Right kidney (tissue), 1 donor: Measurements from ENCODE around the gene NOM1.

Experiments used
- DNase-seq: peaks from one replicate; pipeline ENCODE4 v3.0.0-alpha.2; 2016

Gene NOM1

DNA sequence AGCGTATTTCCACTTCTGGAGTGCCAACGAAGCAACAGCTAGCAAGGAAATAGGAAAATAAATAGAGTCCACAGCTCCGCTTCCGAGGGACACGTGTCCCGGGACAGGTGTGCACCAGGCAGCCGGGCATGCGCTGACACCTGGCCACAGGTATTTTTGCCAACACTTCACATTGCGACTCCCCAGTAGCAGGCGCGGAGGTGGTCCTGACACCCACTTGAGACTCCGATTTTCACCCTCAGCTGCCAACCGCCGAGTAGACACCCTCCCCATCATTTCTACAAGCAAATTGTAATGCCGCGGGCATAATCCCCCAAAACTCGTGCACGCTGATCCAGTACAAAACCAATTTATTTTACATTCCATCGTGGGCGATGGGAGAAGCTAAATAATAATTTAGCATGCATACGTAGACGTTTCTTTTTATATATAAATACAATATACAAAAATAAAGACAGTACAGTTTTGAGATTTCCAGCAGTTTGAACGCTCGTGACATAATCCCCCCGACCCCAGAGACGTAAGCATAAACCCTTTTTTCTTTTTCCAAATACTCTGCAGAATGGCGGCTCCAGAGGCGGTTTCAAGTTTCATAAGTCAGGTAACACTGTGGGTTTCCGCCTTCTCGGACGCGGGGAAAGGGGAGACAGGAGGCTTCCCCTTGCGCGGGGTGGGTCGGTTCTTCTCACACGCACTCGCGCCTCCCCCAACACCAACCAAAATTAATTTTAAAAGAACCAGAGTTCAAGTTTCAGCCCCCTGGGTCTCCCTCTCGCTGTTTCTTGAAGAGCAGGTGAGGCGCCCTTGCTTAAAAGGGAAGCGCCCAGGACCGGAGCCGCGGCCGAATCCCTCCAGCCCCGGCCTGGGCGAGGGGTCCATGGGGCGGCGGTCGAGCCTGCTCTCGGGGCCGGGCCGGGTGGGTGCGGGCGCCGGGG, 55.3 kb downstream of the NOM1 start:
- peak; percentile 50 for DNase-seq

DNA sequence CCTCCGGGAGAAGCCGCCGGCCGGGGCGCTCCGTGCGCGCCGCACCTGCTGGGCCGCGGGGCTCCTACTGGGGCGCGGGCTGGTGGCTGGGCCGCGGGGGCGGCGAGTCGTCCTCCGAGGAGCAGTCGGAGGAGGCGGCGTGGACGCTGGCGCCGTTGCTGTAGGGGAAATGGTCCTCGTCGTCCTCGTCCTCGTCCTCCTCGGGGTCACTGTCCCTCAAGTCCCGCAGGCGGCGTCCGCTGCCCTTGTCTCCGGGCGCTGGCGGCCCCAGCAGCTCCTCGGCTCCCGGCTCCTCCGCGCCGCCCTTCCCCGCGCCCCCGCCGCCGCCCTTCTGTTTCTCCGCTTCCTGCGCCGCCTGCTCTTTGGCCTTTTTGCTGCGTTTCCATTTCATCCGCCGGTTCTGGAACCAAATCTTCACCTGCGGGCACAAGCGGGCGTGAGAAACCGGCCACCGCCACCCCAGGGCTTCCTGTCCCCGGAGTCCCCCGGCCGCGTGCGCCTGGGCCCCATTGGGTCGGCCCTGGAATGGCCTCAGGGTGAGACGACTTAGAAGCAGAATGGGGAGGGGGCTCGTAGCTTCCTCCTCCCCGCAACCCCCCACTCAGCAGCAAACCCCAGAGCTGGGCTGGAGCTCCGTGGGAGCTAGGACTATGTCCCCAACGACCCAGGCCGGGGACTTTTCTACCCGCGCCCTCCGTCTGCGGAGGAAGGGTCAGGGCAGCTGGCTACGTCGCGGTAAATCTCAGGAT, 56.1 kb downstream of the NOM1 start:
- DNase-seq: peak; percentile 42

DNA sequence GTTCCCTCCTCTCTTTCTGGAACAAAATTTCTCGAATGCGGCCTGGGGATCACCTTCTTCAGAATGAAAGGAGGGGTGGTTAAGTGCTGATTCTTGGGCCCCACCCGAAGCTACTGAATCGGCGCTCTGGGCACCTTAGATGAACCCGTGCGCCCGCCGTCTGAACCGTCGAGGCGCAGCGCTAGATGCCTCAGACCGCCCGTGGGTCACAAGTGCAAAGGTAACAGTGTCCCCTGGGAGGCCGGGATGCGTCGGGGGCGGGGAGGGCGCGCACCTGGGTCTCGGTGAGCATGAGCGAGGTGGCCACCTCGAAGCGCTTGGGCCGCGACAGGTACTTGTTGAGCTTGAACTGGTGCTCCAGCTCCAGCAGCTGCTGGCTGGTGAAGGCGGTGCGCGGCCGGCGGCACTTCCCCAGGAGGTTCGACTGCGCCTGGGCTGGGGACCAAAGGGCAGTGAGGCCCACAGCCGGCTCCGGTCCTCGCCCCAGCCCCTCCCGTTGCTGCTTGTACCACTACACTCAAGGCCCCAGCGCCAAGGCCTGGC, 56.8 kb downstream of the NOM1 start:
- peak; percentile 36 for DNase-seq

DNA sequence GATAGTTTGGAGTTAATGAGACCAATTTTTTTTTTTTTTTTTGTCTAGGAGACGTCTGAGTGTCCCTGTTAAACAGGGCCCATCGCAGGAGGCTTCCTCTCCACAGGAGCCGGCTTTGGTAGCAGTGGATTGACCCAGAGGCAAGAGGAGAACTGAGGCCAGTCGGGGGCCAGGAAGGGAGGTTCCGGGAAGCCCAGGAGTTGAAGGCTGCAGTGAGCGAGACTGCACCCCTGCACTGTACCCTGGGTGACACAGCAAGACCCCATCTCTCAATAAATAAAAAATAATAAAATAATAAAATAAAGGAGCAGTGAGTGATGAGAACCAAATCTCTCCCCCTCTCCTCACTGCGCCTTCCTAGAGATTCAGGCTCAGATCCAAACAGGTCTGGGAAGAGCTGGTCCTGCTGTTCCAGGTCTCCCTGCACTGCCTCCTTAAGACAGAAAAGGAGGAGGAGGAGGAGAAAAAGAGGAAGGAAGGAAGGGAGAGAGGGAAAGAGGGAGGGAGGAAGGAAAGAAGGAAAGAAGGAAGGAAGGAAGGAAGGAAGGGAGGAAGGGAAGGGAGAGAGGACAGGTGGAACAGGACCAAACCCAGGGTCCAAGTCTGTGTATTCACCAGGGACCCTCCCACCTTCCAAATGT, 57.4 kb downstream of the NOM1 start:
- DNase-seq: no peak

DNA sequence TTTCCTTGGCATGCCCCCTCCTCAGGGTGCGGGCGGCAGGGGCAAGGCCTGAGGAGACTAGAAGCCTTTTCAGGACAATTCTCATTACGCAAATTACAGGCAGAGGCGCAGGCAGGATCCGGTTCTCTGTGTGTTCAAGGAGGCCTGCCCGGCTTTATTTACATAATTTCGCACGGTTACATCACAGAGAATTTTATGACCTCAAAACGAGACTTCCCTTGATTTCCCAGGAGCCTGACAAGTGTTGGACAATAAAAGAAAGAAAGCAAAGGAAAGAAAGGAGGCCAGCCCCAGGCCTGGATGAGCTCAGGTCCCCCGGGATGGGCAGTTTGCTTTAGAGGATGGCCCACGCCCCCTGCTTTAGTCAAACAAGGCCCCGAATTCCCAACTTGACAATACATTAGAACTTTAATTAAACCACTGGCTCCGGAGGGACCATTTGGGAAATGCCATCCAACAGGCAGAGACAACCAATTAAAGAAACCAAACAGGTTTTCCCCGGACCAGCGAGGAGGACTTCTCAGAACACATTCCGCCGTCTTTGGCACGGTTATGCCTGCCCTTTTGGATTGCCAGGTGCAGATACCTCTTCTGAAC, 58.1 kb downstream of the NOM1 start:
- no peak for DNase-seq

DNA sequence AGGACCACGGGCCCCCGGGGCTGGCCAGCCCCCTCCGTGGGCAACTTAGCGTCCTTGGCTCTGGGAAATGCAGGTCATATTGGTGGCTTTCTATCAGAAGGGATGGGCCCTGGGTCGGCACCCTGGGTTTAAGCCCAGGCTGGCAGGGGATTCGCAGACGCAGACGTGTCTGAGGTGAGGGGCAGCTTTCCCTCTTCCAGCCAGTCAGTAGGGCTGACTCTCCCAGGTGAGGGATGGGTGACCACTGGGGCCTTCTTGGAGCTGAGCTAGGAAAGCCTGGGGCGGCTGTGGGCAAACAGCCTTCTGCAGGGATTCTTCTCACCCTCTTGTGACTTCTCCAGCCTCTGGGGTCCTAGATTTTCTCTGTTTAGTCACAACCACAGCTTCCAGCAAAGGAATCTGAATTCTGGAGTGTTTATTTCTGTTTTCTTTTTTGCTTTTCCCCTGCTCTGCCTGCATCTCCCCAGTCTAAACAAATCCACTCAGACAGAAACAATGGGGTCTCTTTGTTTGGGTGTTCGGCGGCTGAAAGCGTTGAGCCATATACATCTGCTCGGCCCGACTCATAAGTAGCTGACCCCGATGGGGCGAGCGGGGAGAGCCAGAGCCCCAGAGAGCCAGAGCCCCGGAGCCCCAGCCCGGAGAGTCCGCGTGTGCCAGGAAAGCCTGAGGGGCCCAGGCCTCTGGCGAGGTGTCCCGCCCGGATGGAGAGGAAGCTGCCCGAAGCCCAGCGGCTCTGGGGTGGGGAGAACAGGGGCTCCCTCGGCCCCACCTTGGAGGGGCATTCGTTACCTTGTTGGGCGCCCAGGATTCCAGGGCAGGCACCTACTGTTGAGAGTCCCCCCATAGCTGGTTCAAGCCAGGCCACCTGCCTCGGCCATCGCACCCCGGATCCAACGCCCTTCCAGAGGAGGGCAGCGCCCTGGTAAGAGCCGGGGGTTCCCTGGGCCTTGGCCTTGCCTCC, 59.0 kb downstream of the NOM1 start:
- peak; percentile 31 for DNase-seq

DNA sequence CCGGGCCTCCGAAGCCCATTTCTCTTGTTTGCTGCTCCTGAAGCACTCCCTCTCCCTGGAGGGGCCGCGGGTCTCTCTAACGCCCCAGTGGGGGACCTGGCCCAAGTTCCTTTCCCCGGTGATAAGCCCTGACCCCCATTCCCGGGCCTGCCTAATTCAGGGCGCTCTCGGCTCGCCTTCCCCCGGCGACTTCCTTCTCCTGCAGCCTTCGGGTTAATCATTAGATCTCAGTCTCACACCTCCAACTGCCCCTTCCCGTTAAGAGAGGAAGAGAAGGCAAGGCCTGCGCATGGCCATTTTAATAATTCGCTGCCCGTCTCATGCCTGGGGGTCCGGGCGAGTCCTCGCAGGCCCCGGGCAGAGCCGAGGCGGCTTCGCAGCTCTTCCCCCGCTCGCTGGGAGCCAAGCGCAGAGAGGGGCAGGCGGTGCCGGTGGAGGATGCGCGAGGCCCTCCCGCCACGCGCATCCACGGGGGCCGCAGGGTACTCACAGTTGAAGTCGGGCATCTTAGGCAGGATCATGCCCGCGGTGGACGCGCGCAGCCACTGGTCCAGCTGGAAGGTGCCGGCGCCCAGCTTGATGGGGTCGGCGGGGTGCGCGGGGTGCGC, 59.8 kb downstream of the NOM1 start:
- peak; percentile 67 for DNase-seq

DNA sequence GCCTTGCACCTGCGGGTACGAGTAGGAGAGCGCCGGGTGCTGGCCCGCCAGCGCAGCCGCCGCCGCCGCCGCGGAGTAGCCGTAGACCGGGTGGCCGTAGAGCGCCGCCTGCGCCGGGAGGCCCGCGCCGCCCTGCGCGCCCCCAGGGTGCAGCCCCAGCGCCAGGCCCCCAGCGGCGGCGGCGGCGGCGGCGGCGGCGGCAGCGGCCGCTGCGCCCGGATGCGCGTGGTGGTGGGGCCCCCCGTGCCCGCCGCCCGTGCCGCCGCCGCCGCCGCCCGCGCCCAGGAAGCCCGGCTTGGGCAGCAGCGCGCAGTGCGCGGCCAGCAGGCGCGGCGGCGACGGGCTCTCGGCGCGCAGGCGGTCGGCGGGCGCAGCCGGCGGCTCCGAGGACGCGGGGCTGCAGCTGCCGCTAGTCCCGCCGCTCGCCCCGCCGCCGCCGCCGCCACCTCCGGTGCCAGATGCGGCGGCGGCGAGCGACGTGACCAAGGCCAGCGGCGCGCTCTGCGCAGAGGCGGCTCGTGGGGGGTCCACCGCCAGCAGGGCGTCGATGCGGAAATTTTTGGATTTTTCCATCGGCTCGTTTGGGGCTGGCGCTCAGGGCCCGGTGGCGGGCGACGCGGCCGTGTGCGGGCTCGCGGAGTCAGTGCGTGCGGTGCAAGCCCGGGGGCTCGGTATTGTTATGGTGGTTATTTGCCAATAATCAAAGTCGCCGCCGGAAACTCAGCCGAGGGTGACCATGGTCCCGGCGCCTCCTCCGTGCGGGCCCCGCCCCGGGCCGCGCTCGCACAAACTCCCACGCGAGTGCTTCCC, 60.5 kb downstream of the NOM1 start:
- peak; percentile 83 for DNase-seq

DNA sequence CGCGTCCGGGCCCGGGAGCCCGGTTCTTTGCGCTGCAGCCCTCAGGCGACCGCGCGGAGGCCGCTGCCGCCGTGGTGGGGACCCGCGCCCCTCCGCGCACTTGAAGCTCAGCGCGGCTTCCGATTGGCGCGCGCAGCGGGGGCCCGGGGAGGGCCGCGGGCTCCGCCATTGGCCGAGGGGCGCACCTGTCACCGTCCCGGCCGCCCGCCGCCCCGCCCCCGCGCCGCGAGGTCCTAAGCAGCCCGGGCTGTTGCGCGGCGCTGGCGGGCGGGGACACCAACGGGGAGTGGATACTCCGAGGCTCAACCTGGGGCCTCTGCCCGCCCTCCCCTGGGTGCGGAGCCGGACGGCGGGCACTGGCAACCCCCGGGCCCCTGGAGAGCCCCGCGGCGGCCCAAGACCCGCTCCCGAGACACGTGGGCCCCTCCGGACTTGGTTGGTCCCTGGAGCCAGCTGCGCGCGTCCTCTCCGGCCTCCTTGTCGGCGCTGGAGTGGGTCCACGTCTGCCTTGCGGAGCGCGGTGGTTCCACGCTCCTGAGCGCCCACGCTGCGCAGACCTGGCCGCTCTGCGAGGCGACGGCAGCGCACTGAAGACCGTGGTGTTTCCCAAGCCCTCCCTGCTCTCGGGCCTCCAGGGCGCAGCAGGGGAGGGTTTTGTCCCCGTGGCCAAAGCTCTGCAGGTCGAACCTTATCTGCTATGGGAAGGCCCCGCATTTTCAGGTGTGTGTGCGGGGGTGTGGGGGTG, 61.2 kb downstream of the NOM1 start, which contains the start of gene MNX1:
Gene MNX1, minus strand, starts transcription at position 76 of the 745 bp plus-strand sequence. CDS start 313 bp downstream, outside the sequence.
- peak; percentile 81 for DNase-seq

DNA sequence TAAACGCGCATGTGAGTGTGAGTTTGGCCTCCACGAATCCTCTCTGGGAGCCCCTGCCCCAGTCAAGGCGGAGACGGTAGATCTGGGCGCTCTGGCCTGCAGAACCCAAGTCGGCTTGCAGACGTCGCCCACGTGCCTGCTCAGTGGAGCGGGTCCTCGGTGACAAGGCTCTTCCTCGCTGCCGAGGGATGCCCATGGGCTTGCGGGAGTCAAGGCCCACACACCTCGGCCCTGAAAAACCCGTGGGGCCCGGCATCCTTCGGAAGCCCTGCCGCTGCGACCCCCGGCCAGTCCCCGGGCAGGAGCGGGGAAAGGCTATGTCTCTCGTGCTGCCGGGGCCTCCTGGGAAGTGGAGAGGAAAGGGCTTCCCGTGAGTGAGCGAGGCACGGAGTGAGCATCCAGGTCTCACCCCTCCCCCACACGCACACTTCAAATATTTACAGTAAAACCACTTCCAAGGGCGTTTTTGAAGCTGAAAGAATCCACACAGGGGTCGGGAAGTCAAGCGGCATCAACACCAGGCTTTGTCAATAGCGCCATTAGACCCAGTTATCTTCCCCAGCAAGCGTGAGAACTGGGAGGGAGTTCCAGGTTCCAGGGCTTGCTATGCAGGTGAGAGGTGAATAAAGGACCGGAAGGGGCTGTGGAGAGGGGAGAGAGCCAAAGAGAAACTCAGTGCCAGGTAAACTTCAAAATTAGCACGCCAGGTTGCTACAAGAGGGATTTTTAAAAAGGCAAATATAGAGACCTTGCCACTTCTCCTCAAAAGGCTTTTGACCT, 62.0 kb downstream of the NOM1 start:
- no peak for DNase-seq

DNA sequence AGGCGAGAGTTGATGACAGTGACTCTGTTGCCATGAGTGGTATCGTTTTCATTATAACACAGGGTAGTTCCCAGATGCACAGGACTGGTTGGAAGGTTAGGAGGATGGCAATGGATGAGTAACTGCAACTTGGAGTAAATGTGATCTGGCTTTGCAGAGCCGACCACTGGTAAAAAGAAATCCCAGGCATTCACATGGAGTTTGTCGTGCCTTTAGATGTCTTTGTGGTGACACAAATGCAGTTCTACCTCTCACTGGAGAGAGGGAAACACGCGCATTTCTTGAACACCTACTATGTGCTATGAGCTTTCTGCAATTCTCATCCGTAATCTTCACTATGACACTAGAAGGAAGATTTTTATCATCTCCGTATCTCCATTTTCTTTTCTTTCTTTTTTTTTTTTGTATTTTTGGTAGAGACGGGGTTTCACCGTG, 62.6 kb downstream of the NOM1 start:
- no peak for DNase-seq

DNA sequence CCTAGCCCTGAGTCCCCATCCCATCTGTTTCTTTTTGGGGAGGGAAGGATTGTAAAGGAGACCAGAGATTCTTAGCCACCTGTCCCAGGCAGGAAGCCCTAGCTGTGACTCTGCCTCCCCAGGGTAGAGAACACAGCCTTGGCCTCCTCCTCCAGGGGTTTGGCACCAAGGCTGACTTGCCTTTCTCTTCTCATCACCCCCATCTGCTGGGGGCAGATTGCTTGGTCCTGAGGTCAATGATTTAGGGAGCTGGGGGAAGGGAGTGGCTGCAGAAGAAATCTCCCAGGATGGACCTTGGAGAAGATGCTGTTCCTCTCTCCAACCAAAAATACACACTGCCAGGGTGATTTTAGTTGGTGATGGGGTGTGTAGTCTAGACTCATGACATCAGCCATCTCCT, 63.6 kb downstream of the NOM1 start:
- no peak for DNase-seq

DNA sequence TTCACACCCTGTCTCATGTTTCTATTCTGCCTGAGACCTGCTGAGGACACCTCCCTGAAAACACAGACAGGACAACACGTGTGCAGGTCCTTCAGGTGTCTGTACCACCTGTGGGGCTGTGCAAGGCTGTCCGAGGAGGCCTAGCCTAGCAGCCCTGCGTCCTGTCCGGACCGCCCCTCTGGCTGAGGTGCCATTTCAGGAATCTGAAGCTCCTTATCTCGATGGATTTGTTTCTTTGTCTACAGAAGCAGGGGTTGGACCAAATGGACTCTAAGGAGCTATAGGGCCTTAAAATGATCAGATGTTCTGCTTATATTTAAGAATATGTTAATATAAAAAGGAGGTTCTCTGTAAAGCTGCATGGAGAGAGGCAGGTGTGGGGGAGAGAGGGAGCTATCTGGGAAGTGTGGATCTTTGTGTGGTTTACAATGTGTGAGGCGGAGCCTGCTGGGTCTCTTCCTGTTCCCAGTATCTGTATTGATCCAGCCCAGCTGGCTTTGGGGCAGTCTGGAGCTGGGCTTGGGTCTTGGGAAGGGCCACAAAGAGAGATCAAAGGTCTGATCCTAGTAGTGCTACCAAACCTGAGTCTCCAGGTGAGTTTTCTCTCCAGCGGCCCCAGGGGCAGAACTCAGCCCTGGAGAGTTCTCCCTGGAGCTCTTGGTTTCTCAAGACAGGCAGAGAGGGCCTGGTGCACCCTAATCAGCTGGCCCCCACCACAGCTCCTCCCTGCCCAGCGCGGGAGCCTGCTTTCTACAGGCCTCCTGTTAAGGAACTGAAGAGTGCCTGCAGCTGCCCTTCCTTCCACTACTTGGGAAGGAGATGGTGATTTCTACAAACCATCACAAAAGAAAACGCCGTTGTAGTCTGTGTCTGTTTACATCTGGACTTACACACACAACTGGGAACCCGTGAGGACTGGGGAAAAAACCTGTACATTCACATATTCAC, 64.4 kb downstream of the NOM1 start:
- no peak for DNase-seq

DNA sequence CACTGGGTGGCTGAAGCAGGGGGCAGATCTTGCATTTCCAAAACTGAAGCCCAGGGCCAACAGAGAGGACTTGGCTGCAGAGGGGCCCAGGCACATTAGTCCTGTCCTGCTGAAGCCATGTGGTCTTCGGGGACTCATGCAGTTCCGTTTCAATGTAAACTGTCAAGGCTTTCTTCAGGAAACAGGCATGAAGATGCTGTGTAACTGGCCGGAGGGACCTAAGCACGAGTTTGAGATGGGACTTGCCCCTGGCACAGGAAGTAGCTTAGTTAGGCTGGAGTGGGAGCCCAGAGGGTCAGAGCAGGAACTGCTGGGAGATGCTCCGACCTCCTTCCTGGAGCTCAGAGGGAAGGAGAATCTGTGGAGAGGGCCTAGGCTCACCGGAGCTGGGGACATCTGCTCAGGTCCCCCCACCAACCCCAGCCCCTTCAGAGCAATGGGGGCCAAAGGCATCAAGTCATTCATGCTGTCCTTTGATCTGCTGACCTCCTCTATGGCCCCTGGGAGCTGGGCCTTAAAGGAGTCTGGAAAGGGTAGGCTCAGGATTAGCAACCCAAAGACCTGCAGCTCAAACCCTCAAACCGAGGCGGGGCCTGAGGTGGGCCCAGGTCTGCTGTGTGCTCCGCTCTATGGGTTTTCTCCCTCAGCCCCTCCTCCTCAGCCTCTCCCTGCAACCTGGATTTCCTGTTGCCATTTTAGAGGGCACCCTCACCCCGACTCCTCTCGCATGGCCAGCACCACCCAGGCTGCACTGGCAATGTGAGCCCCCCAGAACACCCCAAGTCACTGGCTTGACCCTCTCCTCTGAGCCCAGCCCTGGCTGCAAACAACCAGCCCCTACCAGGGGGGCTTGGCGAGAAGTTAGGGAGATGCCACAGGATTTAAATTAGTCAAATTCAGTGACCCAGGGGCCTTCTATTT, 65.4 kb downstream of the NOM1 start:
- DNase-seq: no peak

DNA sequence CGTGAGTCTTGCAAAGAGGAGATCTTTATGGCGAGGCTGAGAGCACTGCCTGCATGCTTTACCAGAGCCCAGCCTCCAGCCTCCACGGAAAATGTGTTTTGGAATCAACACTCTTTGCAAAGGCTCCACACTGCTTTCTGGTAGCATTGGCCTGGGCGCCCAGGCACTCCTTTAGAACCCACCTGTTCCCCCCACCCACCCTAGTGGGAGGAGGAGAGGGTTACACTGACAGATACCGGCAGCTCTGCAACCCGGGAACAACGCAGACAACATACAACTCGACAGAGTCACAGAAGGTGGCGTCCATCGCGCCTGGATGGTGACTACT, 66.5 kb downstream of the NOM1 start:
- no peak for DNase-seq
